Activated naive CD4-positive, alpha-beta T cell treated with anti-CD3 and anti-CD28 coated beads for 36 hours (primary cell): ENCODE results near the gene TEKTIP1. TPM values are rescaled to one million over a fixed set of nuclear protein-coding genes. Genes with fewer than 3 reads are reported as not detected.
"Not testable (repeated sequence)": the region's sequence is repeated elsewhere in the genome, so short reads cannot be mapped to it uniquely, and the experiment has no call there.

Experiments used
- CTCF ChIA-PET: fragments of 350-600 bp; sonication (Branson Sonifier 250); formaldehyde crosslinking; loops from one replicate; lab custom pipeline; 2021; ENCODE audit warnings: antibody characterized with exemption; lab: Charles Lee
- DNase-seq: peaks from one replicate; pipeline ENCODE4 v3.0.0-alpha.2; 2020
- H3K27ac Mint-ChIP-seq: one replicate; pipeline ENCODE4 v1.8.0; 2021; ENCODE audit warnings: mild to moderate bottlenecking, mixed read lengths
- H3K27me3 Mint-ChIP-seq: one replicate; pipeline ENCODE4 v1.8.0; 2021; ENCODE audit warnings: low read depth, mixed read lengths
- H3K36me3 Mint-ChIP-seq: one replicate; pipeline ENCODE4 v1.8.0; 2021; ENCODE audit warnings: low read depth, mixed read lengths
- H3K4me1 Mint-ChIP-seq: one replicate; pipeline ENCODE4 v1.8.0; 2021; ENCODE audit warnings: low read depth, mixed read lengths
- H3K4me3 Mint-ChIP-seq: one replicate; pipeline ENCODE4 v1.8.0; 2021; ENCODE audit warnings: mild to moderate bottlenecking, moderate library complexity, mixed read lengths
- H3K9me3 Mint-ChIP-seq: one replicate; pipeline ENCODE4 v1.8.0; 2021; ENCODE audit warnings: mixed read lengths
- intact Hi-C: fragments of 100-400 bp; cut with micrococcal nuclease; formaldehyde crosslinking; loops from one replicate; pipeline ENCODE4 v1.15.1; 2023
- total RNA-seq, 2 experiments: library from RNA; stranded (reverse); gene quantifications; one replicate each; pipeline ENCODE4 v1.2.3, GENCODE V29; 2021

The TEKTIP1 gene
- total RNA-seq, 2 experiments from 2014 or later: 2.1 to 2.5 TPM

GRCh38 chr19:3500429-3501101 lies 38.4 kb upstream of the TEKTIP1 start, which contains the start of gene DOHH:
Gene DOHH, minus strand, starts transcription at chr19:3500674. Its CDS starts 3,860 bp downstream, at chr19:3496814.
- DNase-seq: peak; percentile 98
- intact Hi-C loops: no loop called here
- peak within 1 kb of the TSS; percentile 92 for H3K27ac Mint-ChIP-seq
- H3K4me1 Mint-ChIP-seq: peaks cover 30% of the 10 kb centered on the region
- CTCF ChIA-PET: interaction anchor here (0.6 to 0.9 kb wide), 3 partner anchors 16 to 126 kb away, joined by 3 to 4 read pairs (median 4); no protein-coding TSS in a partner anchor
- peaks cover 13% of the 10 kb centered on the region for H3K36me3 Mint-ChIP-seq
- H3K9me3 Mint-ChIP-seq: no peaks in the 10 kb centered on the region
- peak within 1 kb of the TSS; percentile 88 for H3K4me3 Mint-ChIP-seq
- H3K27me3 Mint-ChIP-seq: no peaks in the 10 kb centered on the region

- H3K36me3 Mint-ChIP-seq: peaks cover 5% of the 10 kb centered on the region
- no peak overlapping the region for H3K4me3 Mint-ChIP-seq
- H3K4me1 Mint-ChIP-seq: peaks cover 31% of the 10 kb centered on the region
- DNase-seq: no peak
- H3K9me3 Mint-ChIP-seq: no peaks in the 10 kb centered on the region
- no peaks in the 10 kb centered on the region for H3K27me3 Mint-ChIP-seq
- CTCF ChIA-PET: interaction anchor here (0.6 to 1.2 kb wide), 3 partner anchors 57 to 197 kb away, joined by 3 to 5 read pairs (median 4); no protein-coding TSS in a partner anchor
- H3K27ac Mint-ChIP-seq: no peak overlapping the region
- intact Hi-C loops: no loop called here
Observed at GRCh38 chr19:3501780-3502179, 37.2 kb upstream of the TEKTIP1 start.

- Mint-ChIP-seq H3K27ac (no peak overlapping the region), H3K9me3 (no peaks in the 10 kb centered on the region), H3K4me1 (peaks cover 34% of the 10 kb centered on the region), H3K4me3 (no peak overlapping the region), H3K36me3 (peaks cover 5% of the 10 kb centered on the region), H3K27me3 (no peaks in the 10 kb centered on the region)
- CTCF ChIA-PET: interaction anchor here (0.9 to 1.1 kb wide), 2 partner anchors 18 to 42 kb away, joined by 3 read pairs; no protein-coding TSS in a partner anchor
- intact Hi-C loops: no loop called here
- DNase-seq: no peak
Observed at GRCh38 chr19:3503036-3503572, 35.9 kb upstream of the TEKTIP1 start.

- no peaks in the 10 kb centered on the region for H3K27me3 Mint-ChIP-seq
- peaks cover 7% of the 10 kb centered on the region for H3K36me3 Mint-ChIP-seq
- no peak overlapping the region for H3K27ac Mint-ChIP-seq
- H3K9me3 Mint-ChIP-seq: no peaks in the 10 kb centered on the region
- peaks cover 38% of the 10 kb centered on the region for H3K4me1 Mint-ChIP-seq
- H3K4me3 Mint-ChIP-seq: peak overlapping the region; percentile 90
- no peak for DNase-seq
- intact Hi-C loops: loop anchor here (5.0 kb wide), 3 partner anchors 308 to 968 kb away; partner anchors contain the start of genes HDGFL2 and ZBTB7A
- CTCF ChIA-PET: interaction anchor here (1.1 kb wide), 2 partner anchors 13 to 19 kb away, joined by 3 read pairs; no protein-coding TSS in a partner anchor
Observed at GRCh38 chr19:3504735-3505134, 34.2 kb upstream of the TEKTIP1 start.

- Mint-ChIP-seq H3K9me3 (no peaks in the 10 kb centered on the region), H3K4me1 (peaks cover 39% of the 10 kb centered on the region), H3K27ac (peak within 1 kb of the TSS; percentile 92), H3K27me3 (no peaks in the 10 kb centered on the region), H3K4me3 (peak within 1 kb of the TSS; percentile 90), H3K36me3 (peaks cover 10% of the 10 kb centered on the region)
- intact Hi-C loops: loop anchor here (1.0 to 5.0 kb wide), 6 partner anchors 51 to 967 kb away; partner anchors contain the start of genes HDGFL2, HMG20B, MFSD12 and ZBTB7A
- CTCF ChIA-PET: interaction anchor here (1.1 kb wide), 1 partner anchor 20 kb away, joined by 3 read pairs; no protein-coding TSS in a partner anchor
- DNase-seq: peak; percentile 99
Observed at GRCh38 chr19:3505598-3506383, 33.2 kb upstream of the TEKTIP1 start, which contains the start of gene FZR1. Gene FZR1, plus strand, starts transcription at chr19:3506311. Its CDS starts 16,679 bp downstream, at chr19:3522990.

- H3K4me3 Mint-ChIP-seq: peak overlapping the region; percentile 90
- peak; percentile 45 for DNase-seq
- CTCF ChIA-PET: interaction anchor here (1.2 kb wide), 1 partner anchor 22 kb away, joined by 4 read pairs; no protein-coding TSS in a partner anchor
- peaks cover 36% of the 10 kb centered on the region for H3K4me1 Mint-ChIP-seq
- H3K9me3 Mint-ChIP-seq: no peaks in the 10 kb centered on the region
- intact Hi-C loops: loop anchor here (1.0 to 5.0 kb wide), 6 partner anchors 50 to 966 kb away; partner anchors contain the start of genes HDGFL2, HMG20B, MFSD12 and ZBTB7A
- no peaks in the 10 kb centered on the region for H3K27me3 Mint-ChIP-seq
- peaks cover 10% of the 10 kb centered on the region for H3K36me3 Mint-ChIP-seq
- peak overlapping the region; percentile 71 for H3K27ac Mint-ChIP-seq
Observed at GRCh38 chr19:3506384-3507340, 32.3 kb upstream of the TEKTIP1 start.

GRCh38 chr19:3507371-3508120 lies 31.4 kb upstream of the TEKTIP1 start:
- CTCF ChIA-PET: interaction anchor here (1.2 kb wide), 1 partner anchor 22 kb away, joined by 4 read pairs; no protein-coding TSS in a partner anchor
- H3K4me3 Mint-ChIP-seq: peak overlapping the region; percentile 90
- peak; percentile 69 for DNase-seq
- H3K27ac Mint-ChIP-seq: peak overlapping the region; percentile 71
- intact Hi-C loops: loop anchor here (2.0 to 5.0 kb wide), 4 partner anchors 49 to 965 kb away; partner anchors contain the start of genes HDGFL2, MFSD12 and ZBTB7A
- no peaks in the 10 kb centered on the region for H3K9me3 Mint-ChIP-seq
- no peaks in the 10 kb centered on the region for H3K27me3 Mint-ChIP-seq
- H3K4me1 Mint-ChIP-seq: peaks cover 39% of the 10 kb centered on the region
- H3K36me3 Mint-ChIP-seq: peaks cover 10% of the 10 kb centered on the region

GRCh38 chr19:3508121-3508661 lies 30.8 kb upstream of the TEKTIP1 start:
- CTCF ChIA-PET, DNase-seq, H3K27me3 Mint-ChIP-seq, H3K27ac Mint-ChIP-seq, H3K9me3 Mint-ChIP-seq: not testable (repeated sequence)
- Mint-ChIP-seq H3K36me3 (peaks cover 10% of the 10 kb centered on the region), H3K4me1 (peaks cover 41% of the 10 kb centered on the region), H3K4me3 (peak overlapping the region; percentile 15)
- intact Hi-C loops: loop anchor here (5.0 kb wide), 3 partner anchors 304 to 964 kb away; partner anchors contain the start of genes HDGFL2 and ZBTB7A

GRCh38 chr19:3508771-3509535 lies 30.0 kb upstream of the TEKTIP1 start:
- peaks cover 41% of the 10 kb centered on the region for H3K4me1 Mint-ChIP-seq
- CTCF ChIA-PET: no interaction called here

More at GRCh38 chr19:3508771-3509535, 30.0 kb upstream of the TEKTIP1 start:
- Mint-ChIP-seq H3K27me3 (no peaks in the 10 kb centered on the region), H3K27ac (no peak overlapping the region), H3K36me3 (peaks cover 10% of the 10 kb centered on the region), H3K4me3 (peak overlapping the region; percentile 21), H3K9me3 (no peaks in the 10 kb centered on the region)
- intact Hi-C loops: loop anchor here (5.0 kb wide), 3 partner anchors 303 to 963 kb away; partner anchors contain the start of genes HDGFL2 and ZBTB7A
- DNase-seq: no peak
